ENCODE data around the gene MTG1.

Gene MTG1

DNA sequence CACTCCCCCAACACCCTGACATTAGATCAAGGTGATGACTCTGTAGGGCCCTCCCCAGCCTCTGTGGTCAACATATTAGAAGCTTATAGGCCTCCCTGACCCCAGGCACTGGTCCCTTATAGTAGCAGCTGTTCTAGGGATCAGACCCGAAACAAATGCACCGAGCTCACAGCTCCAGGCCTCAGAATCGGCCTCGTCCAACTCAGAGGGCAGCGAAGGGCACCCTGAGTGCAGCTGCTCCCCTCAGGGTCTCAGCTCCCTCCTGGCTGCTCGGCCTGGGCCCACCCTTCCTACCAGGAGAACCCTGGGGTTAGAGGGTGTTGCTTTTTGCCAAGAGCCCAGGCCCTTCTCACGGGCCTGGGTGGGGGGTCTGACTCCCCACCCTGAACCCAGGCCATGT is 25.8 kb upstream of the MTG1 start:
- H3K9ac ChIP-seq (ENCODE audit: low read depth, low read length, poor library complexity, severe bottlenecking): peak overlapping the region; percentile 12
- H3K36me3 ChIP-seq (ENCODE audit: insufficient read depth, low read length): peaks cover 17% of the 10 kb centered on the region; the same call in 1 of the 2 replicates
- H3K9me2 ChIP-seq (replicated peaks; ENCODE audit: low read depth, low read length): no peaks in the 10 kb centered on the region
- H3K4me2 ChIP-seq (ENCODE audit: low read depth, low read length, poor library complexity, severe bottlenecking): no peak overlapping the region
- H3K79me2 ChIP-seq (ENCODE audit: insufficient read depth, low read length): peaks cover 19% of the 10 kb centered on the region
- H4K20me1 ChIP-seq (ENCODE audit: insufficient read depth, low read length, poor library complexity, severe bottlenecking): peaks cover 6% of the 10 kb centered on the region
- H3K4me1 ChIP-seq (ENCODE audit: insufficient read depth, low read length, poor library complexity, severe bottlenecking): peaks cover 11% of the 10 kb centered on the region
- TF ChIP-seq EZH2phosphoT487 (IDR thresholded peaks at IDR 0.05; ENCODE audit: borderline replicate concordance): no peak
- TF ChIP-seq, protein P1, sequence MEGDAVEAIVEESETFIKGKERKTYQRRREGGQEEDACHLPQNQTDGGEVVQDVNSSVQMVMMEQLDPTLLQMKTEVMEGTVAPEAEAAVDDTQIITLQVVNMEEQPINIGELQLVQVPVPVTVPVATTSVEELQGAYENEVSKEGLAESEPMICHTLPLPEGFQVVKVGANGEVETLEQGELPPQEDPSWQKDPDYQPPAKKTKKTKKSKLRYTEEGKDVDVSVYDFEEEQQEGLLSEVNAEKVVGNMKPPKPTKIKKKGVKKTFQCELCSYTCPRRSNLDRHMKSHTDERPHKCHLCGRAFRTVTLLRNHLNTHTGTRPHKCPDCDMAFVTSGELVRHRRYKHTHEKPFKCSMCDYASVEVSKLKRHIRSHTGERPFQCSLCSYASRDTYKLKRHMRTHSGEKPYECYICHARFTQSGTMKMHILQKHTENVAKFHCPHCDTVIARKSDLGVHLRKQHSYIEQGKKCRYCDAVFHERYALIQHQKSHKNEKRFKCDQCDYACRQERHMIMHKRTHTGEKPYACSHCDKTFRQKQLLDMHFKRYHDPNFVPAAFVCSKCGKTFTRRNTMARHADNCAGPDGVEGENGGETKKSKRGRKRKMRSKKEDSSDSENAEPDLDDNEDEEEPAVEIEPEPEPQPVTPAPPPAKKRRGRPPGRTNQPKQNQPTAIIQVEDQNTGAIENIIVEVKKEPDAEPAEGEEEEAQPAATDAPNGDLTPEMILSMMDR (conservative IDR thresholded peaks at IDR 0.05; ENCODE audit: low read length): no peak
- no peak overlapping the region for H3K4me3 ChIP-seq (ENCODE audit: low read length, poor library complexity, severe bottlenecking)
- H3K27me3 ChIP-seq (ENCODE audit: insufficient read depth, low read length, poor library complexity, severe bottlenecking): no peaks in the 10 kb centered on the region
- no peaks in the 10 kb centered on the region for H3F3A ChIP-seq (ENCODE audit: low read depth)
- no peaks in the 10 kb centered on the region for H3K9me3 ChIP-seq (ENCODE audit: insufficient read depth, low read depth, low read length)
- no peak overlapping the region for H2AFZ ChIP-seq (ENCODE audit: low read length)

DNA sequence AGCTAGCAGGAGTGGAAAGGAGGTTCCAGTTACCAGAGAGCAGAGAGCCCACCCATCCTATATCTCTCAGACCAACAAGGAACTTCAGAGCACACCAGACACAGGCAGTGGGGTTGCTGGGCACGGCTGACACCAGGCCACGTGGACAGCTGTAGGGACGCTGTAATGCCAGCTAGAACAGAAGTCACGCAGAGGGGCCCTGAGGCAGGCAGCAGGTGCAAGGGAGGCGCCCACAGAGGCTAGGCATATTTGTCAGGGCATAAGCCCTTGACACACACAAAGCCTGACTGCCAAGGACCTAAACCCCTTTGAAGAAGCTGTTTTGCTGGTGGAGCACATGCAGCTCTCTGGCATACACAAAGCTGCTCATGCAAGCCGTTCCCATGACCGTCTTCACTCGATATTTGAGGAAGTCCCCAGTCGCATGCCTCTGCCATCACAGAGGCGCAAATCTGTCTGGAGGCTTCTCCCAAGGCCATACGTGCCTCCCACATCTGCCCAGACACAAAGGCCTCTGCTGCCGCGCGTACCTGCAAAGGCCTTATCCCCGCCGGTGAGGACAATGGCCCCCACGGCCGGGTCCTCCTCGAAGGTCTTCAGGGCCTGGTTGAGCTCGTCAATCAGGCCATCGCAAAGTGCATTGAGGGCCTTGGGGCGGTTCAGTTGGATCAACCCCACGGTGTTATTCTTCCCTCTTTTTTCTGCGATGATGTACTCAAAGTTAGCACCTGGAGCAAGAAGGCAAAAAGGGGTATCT is 23.7 kb upstream of the MTG1 start:
- peaks cover 8% of the 10 kb centered on the region; the same call in 1 of the 2 replicates for H3K36me3 ChIP-seq (ENCODE audit: insufficient read depth, low read length)

DNA sequence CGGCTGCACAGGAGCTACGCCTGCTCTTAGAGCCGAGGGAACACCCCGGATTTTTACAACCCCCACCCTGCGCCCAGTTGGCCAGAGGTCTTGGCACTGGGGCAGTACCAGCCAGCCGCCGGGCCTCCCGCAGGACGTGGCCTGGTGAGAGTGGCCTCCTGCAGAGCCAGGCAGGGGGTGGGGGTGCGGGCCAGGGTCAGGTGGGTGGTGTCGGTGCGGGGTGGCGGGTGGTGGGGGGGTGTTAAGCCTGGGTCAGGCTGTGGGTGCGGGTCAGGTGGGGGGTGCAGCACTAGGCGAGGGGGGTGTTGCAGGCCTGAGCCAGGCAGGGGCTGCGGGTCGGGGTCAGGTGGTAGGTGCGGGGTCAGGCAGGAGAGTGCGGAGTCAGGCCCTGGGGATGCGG is 21.4 kb upstream of the MTG1 start:
- peaks cover 6% of the 10 kb centered on the region for H4K20me1 ChIP-seq (ENCODE audit: insufficient read depth, low read length, poor library complexity, severe bottlenecking)
- H3K36me3 ChIP-seq (ENCODE audit: insufficient read depth, low read length): peaks cover 8% of the 10 kb centered on the region; the same call in 1 of the 2 replicates
- no peaks in the 10 kb centered on the region for H3K27me3 ChIP-seq (ENCODE audit: insufficient read depth, low read length, poor library complexity, severe bottlenecking)
- H2AFZ ChIP-seq (ENCODE audit: low read length): no peak overlapping the region
- H3K4me2 ChIP-seq (ENCODE audit: low read depth, low read length, poor library complexity, severe bottlenecking): peak overlapping the region; percentile 81
- no peaks in the 10 kb centered on the region; the same call in 1 of the 2 replicates for H3F3A ChIP-seq (ENCODE audit: low read depth)
- peak overlapping the region; percentile 72 for H3K4me3 ChIP-seq (ENCODE audit: low read length, poor library complexity, severe bottlenecking)
- TF ChIP-seq EZH2phosphoT487 (IDR thresholded peaks at IDR 0.05; ENCODE audit: borderline replicate concordance): no peak
- TF ChIP-seq, protein P1 (conservative IDR thresholded peaks at IDR 0.05; ENCODE audit: low read length): no peak
- H3K79me2 ChIP-seq (ENCODE audit: insufficient read depth, low read length): peaks cover 19% of the 10 kb centered on the region
- peaks cover 20% of the 10 kb centered on the region for H3K4me1 ChIP-seq (ENCODE audit: insufficient read depth, low read length, poor library complexity, severe bottlenecking)
- H3K9ac ChIP-seq (ENCODE audit: low read depth, low read length, poor library complexity, severe bottlenecking): peak overlapping the region; percentile 73
- no peaks in the 10 kb centered on the region for H3K9me2 ChIP-seq (replicated peaks; ENCODE audit: low read depth, low read length)
- H3K9me3 ChIP-seq (ENCODE audit: insufficient read depth, low read depth, low read length): no peaks in the 10 kb centered on the region

More for the DNA sequence above, 23.7 kb upstream of the MTG1 start:
- no peak for TF ChIP-seq EZH2phosphoT487 (IDR thresholded peaks at IDR 0.05; ENCODE audit: borderline replicate concordance)
- TF ChIP-seq, protein P1 (conservative IDR thresholded peaks at IDR 0.05; ENCODE audit: low read length): no peak
- no peak overlapping the region for H3K9ac ChIP-seq (ENCODE audit: low read depth, low read length, poor library complexity, severe bottlenecking)
- H3K79me2 ChIP-seq (ENCODE audit: insufficient read depth, low read length): peaks cover 19% of the 10 kb centered on the region
- no peaks in the 10 kb centered on the region for H3K9me3 ChIP-seq (ENCODE audit: insufficient read depth, low read depth, low read length)
- H3K4me2 ChIP-seq (ENCODE audit: low read depth, low read length, poor library complexity, severe bottlenecking): peak overlapping the region; percentile 25
- H3K4me1 ChIP-seq (ENCODE audit: insufficient read depth, low read length, poor library complexity, severe bottlenecking): peaks cover 20% of the 10 kb centered on the region
- H3K4me3 ChIP-seq (ENCODE audit: low read length, poor library complexity, severe bottlenecking): no peak overlapping the region
- no peaks in the 10 kb centered on the region; the same call in 1 of the 2 replicates for H3F3A ChIP-seq (ENCODE audit: low read depth)
- H2AFZ ChIP-seq (ENCODE audit: low read length): no peak overlapping the region
- no peaks in the 10 kb centered on the region for H3K27me3 ChIP-seq (ENCODE audit: insufficient read depth, low read length, poor library complexity, severe bottlenecking)
- peaks cover 6% of the 10 kb centered on the region for H4K20me1 ChIP-seq (ENCODE audit: insufficient read depth, low read length, poor library complexity, severe bottlenecking)
- no peaks in the 10 kb centered on the region for H3K9me2 ChIP-seq (replicated peaks; ENCODE audit: low read depth, low read length)

Data from Loucy (cell line).